Gastroesophageal sphincter (tissue), 3 donors: Measurements from ENCODE around the gene GFPT2.

Source experiments
- EP300 ChIP-seq: sonication (generic); formaldehyde crosslinking; IDR thresholded peaks from one replicate; pipeline ENCODE4 v1.6.1; 2017; ENCODE audit warnings: antibody characterized with exemption, mild to moderate bottlenecking
- POLR2A ChIP-seq, 2 donors: fragments of 450-650 bp; IDR thresholded peaks; one replicate each; pipeline ENCODE4 v1.6.1; 2017; ENCODE audit warnings: antibody characterized with exemption in 2 of 2, mild to moderate bottlenecking in 2 of 2, moderate library complexity in 1 of 2
- POLR2AphosphoS5 ChIP-seq: sonication (generic); formaldehyde crosslinking; IDR thresholded peaks from one replicate; pipeline ENCODE4 v1.6.1; 2017; ENCODE audit warnings: antibody characterized with exemption
- TF ChIP-seq, protein P1 (sequence below), 4 experiments: fragments of 200-600 bp in 2 of 4; fragments of 450-650 bp in 2 of 4; sonication (generic) in 1 of 4; IDR thresholded peaks; one replicate each; pipeline ENCODE4 v1.5.1; 2017 to 2019; ENCODE audit warnings: antibody characterized with exemption in 4 of 4, mild to moderate bottlenecking in 2 of 4, moderate library complexity in 2 of 4

DNA sequence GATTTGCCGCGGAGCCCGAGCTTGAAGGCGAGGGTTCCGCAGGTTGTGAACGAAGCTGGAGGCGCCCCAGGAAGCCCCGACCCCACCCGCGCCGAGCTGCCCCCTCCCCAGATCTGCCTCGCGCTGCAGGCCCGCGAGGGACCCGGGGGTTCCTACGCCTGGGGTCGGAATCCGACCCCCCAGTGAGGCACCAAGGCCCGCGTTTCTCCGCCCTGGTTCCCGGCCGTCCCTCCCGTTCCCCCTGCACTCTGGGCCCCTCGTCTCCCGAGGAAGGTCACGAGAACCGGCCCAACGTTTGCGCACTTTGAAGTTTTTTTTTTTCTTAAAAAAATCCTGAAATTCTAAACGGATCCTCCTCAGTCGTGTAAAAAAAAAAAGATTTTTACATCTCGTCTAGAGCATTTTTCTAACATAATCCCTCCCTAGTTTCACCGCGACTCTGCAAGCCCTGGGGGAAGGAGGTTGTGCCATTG lies 880 bp upstream of the GFPT2 start:
- TF ChIP-seq EP300 (no peak), POLR2AphosphoS5 (no peak), POLR2A (IDR thresholded peaks at IDR 0.05) (no peak)
- TF ChIP-seq, protein P1, sequence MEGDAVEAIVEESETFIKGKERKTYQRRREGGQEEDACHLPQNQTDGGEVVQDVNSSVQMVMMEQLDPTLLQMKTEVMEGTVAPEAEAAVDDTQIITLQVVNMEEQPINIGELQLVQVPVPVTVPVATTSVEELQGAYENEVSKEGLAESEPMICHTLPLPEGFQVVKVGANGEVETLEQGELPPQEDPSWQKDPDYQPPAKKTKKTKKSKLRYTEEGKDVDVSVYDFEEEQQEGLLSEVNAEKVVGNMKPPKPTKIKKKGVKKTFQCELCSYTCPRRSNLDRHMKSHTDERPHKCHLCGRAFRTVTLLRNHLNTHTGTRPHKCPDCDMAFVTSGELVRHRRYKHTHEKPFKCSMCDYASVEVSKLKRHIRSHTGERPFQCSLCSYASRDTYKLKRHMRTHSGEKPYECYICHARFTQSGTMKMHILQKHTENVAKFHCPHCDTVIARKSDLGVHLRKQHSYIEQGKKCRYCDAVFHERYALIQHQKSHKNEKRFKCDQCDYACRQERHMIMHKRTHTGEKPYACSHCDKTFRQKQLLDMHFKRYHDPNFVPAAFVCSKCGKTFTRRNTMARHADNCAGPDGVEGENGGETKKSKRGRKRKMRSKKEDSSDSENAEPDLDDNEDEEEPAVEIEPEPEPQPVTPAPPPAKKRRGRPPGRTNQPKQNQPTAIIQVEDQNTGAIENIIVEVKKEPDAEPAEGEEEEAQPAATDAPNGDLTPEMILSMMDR (IDR thresholded peaks at IDR 0.05), result no peak
